ENCODE results near the gene PIGC.

The PIGC gene

GRCh38 chr1:172443666-172444453 is at the start of gene PIGC:
Gene PIGC, minus strand, starts transcription at chr1:172444069. Its CDS starts 1,447 bp downstream, at chr1:172442622.
- peak; percentile 90 for DNase-seq (ENCODE audit: low read depth)

DNA sequence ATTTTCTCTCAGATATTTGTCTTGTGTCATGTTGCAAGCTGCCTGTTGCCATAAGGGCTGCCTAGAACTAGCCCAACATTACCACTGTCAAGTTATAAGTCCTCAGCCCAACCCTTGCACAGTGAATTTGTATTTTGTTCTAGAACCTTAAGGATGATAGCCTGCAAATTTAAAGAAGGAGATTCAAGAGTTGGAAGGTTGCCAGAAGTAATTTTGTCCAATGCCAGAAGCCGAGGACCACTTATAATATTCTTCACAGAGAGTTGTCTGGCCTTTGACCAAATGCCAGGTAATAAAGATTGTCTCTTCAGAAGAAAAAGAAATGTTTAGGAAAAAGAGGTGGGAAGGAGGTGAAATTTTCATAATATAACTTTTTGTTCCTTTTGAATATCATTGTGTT is 48.6 kb upstream of the PIGC start:
- DNase-seq (ENCODE audit: low read depth): no peak

- no peak for DNase-seq (ENCODE audit: low read depth)
These were observed 46.0 kb upstream of the PIGC start for GRCh38 chr1:172489847-172490246.

GRCh38 chr1:172488393-172488792 is 44.5 kb upstream of the PIGC start:
- DNase-seq (ENCODE audit: low read depth): no peak

- DNase-seq (ENCODE audit: low read depth): no peak
These were observed 43.7 kb upstream of the PIGC start for GRCh38 chr1:172487550-172487949.

- DNase-seq (ENCODE audit: low read depth): no peak
These were observed 43.1 kb upstream of the PIGC start for GRCh38 chr1:172486805-172487454.

GRCh38 chr1:172485626-172486025 is 41.8 kb upstream of the PIGC start:
- DNase-seq (ENCODE audit: low read depth): no peak

GRCh38 chr1:172484252-172484651 is 40.4 kb upstream of the PIGC start:
- DNase-seq (ENCODE audit: low read depth): no peak

GRCh38 chr1:172483448-172483847 is 39.6 kb upstream of the PIGC start:
- no peak for DNase-seq (ENCODE audit: low read depth)

- no peak for DNase-seq (ENCODE audit: low read depth)
These were observed 38.2 kb upstream of the PIGC start for GRCh38 chr1:172482044-172482443.

GRCh38 chr1:172480431-172480830 is 36.6 kb upstream of the PIGC start:
- no peak for DNase-seq (ENCODE audit: low read depth)

GRCh38 chr1:172478485-172478884 is 34.6 kb upstream of the PIGC start:
- no peak for DNase-seq (ENCODE audit: low read depth)

DNA sequence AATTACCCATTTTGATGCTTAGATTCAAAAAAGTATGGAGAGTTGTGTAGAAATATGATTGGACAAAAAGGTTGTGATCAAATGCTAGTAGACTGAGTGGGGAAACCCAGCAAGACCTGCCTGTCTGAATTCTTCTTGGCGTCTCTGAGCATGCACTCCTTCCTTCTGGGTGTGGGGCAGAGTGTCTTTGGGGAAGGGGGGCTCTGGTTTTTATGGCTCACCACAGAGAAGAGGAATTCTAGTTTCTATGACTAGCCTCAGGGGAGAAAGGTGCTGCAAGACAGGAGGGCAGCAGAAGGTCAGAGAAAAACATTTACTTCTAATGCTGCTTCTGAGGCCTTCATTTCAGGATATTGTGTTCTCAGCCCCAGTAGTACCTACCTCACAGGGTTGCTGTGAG is 33.9 kb upstream of the PIGC start:
- no peak for DNase-seq (ENCODE audit: low read depth)

- no peak for DNase-seq (ENCODE audit: low read depth)
These were observed 33.3 kb upstream of the PIGC start for GRCh38 chr1:172477216-172477615.

GRCh38 chr1:172476218-172476811 is 32.4 kb upstream of the PIGC start:
- no peak for DNase-seq (ENCODE audit: low read depth)

- no peak for DNase-seq (ENCODE audit: low read depth)
These were observed 30.0 kb upstream of the PIGC start for GRCh38 chr1:172473842-172474241.

GRCh38 chr1:172473302-172473701 is 29.4 kb upstream of the PIGC start:
- DNase-seq (ENCODE audit: low read depth): peak; percentile 36

GRCh38 chr1:172472495-172472894 is 28.6 kb upstream of the PIGC start:
- no peak for DNase-seq (ENCODE audit: low read depth)

GRCh38 chr1:172471666-172472065 is 27.8 kb upstream of the PIGC start:
- no peak for DNase-seq (ENCODE audit: low read depth)

DNA sequence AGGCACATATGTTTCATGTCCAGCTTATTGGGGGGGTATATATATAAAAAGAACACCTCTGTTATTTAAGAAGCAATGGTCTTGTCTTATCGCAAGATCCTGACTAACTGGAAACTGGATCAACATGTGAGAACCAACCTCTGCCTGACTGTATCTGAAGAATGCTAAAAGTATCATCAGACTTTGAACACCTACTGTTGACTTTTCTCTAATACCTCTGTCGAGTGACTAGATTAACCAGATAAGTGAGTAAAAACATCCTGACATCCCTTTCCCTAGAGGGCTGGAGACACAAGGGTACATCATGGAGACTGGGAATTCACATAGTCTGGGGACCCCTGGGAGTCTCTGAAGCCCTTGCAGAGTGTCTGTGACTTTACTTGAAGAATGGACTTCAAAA is 26.3 kb upstream of the PIGC start:
- no peak for DNase-seq (ENCODE audit: low read depth)

DNA sequence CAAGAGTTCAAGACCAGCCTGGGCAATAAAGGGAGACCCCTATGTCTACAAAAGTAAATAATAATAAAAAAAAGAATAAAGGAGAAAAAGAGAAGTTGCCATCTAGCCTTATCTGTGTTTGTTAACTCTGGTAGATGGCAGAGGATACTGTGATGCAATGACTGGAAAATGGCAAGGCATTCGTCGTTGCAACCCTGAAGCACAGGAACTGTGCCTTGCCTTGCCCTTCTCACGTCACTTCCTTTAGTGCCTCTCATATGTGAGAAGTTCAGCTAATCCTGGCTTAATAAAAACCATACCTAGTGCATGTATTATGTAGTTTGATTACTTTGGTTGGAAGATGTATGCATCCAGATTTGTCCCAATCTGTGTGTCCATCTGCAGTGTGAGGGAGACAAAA is 25.8 kb upstream of the PIGC start:
- DNase-seq (ENCODE audit: low read depth): no peak

DNA sequence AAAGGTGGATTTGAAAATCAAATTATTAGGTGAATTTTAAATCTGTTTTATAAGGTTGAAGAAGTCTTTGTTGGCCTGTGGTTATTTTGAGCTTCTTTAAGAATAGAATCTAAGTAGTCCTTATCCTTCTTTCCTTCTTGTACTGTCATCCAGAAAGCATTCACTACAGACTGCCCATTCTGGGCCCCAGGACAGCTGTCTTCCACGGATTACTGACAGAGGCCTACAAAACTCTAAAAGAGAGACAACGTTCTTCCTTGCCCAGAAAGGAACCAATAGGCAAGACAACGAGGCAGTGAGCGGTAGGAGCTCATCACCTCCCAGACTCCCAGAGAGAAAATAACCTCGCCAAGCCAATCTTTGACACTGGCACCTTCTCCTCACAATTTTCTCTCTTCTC is 24.4 kb upstream of the PIGC start:
- no peak for DNase-seq (ENCODE audit: low read depth)

DNA sequence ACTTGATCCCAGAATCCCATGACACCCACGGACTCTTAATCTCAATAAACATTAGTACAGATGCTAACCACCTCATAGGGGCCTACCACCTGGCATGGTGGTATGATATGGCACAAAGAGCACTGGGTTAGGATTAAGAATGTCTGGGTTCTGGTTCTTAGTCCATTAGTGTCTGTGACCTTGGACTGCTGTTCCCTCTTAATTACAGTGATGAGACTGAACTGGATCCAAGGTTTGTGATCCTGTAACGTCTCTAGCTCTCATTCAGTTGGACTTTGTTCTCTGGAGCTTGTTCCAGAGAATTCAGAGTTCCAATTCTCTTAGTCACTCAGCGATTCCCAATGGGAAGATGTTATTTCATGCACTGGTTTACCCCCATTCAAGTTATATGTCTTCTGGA is 23.6 kb upstream of the PIGC start:
- no peak for DNase-seq (ENCODE audit: low read depth)

Data from CMK (cell line).